HG03354 (cell line): ENCODE data around the gene DDIT3.
A peak's percentile ranks its signal among the peaks of the same experiment; 100 is the strongest.

Experiments used
- ATAC-seq: cut with Tn5 transposase; IDR thresholded peaks from one replicate; pipeline ENCODE4 v1.9.1; 2021; ENCODE audit warnings: mild to moderate bottlenecking; ENCODE audit not compliant: unreplicated experiment, poor library complexity, severe bottlenecking

The DDIT3 gene

DNA sequence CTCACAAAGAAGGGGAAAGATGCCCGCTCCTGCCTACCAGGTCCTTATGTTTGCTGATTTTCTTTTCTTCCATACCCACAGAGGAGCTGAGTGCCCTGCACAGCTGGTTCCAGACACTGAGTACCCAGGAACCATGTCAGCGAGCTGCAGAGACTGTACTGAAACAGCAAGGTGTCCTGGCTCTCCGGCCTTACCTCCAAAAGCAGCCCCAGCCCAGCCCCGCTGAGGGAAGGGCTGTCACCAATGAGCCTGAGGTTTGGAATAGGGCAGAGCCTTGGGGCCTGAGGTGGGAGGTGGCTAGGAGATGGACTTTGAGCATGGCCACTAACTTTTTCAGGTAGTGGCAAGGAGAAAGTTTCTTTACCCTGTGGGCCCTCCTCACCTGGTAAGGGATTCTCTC lies 30.2 kb downstream of the DDIT3 start:
- ATAC-seq = no peak

GRCh38 chr12:57489157-57489641 lies 31.1 kb downstream of the DDIT3 start:
- ATAC-seq = no peak

GRCh38 chr12:57488402-57489156 lies 31.7 kb downstream of the DDIT3 start:
- no peak for ATAC-seq

DNA sequence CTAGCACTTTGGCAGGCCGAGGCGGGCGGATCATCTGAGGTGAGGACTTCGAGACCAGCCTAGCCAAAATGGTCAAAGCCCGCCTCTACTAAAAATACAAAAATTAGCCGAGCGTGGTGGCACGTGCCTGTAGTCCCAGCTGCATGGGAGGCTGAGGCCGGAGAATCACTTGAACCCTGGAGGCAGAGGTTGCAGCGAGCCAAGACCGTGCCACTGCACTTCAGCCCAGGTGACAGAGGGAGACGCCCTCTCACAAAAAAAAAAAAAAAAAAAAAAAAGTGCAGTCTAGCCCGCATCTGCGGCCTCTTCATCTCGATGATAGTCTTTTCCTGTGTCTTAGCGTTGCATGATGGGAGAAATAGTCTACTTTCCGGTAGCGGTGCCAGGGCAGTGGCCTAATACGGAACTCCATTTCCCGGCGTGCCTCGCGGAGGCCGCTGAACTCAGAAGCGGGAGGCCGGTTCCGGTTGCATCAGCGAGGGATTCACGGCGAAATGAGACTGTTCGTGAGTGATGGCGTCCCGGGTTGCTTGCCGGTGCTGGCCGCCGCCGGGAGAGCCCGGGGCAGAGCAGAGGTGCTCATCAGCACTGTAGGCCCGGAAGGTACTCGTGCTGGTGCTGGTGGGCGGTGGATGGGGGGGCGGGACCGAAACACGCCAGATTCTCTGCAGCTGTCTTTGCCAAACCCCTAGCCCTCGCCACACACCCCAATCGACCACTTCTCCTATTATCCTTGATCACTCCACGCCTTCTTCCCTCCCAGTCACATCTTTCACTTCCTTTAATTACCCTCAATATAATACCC lies 32.5 kb downstream of the DDIT3 start, which contains the start of gene MARS1:
Gene MARS1, plus strand, starts transcription at position 472 of the 805 bp plus-strand sequence. Its CDS starts 23 bp downstream, at position 495.
- ATAC-seq = peak; percentile 97

DNA sequence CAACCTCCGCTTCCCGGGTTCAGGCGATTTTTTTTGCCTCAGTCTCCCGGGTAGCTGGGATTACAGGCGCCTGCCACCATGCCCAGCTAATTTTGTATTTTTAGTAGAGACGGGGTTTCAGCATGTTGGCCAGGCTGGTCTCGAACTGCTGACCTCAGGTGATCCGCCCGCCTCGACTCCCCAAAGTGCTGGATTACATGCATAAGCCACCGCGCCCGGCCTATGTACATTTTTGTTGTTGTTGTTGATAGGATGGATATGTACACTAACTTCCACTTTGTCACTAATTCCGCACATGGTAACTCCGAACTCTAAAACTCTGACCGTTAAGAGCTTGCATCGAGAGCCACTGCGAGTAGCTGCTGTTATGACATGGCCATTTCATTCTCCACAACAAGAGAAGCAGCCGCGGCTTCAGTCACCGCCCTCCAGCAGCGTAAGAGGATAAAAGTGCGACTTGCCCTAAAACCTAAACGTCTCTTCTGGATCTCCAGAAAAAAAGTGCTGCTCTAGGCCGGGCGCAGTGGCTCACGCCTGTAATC lies 33.2 kb downstream of the DDIT3 start:
- ATAC-seq = no peak

DNA sequence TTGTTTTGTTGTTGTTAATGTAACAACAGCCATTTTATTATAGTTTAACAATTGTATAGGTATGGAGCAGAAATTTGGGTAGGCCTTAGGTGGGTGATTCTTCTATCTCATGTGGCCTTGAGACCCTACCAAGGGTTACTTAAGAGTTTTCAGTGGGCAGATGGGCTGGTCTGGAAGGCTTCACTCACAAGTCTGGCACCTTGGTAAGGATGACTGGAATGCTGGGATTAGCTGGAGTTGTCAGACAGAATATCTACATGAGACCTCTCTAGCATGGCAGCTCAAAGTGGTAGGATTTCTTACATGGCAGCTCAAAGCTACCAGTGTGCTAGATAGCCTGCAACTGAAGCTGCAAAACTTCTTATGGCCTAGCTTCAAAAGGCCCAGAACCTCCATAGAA lies 34.6 kb downstream of the DDIT3 start:
- no peak for ATAC-seq

DNA sequence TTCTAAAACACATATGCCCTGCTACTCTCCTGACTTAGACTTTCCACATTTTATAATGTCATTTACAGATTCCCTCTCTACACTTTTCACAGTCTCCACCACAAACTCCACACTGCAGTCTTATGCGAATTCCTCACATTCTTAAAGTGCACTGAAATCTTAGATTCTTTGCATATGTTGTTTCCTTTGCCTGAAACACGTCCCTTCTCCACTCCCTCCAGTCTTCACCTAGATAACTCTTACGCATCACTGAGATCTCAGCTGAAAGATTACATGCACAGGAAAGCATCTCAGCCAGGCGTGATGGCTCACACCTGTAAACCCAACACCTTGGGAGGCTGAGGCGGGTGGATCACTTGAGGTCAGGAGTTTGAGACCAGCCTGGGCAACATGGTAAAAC lies 36.8 kb downstream of the DDIT3 start:
- ATAC-seq = no peak

DNA sequence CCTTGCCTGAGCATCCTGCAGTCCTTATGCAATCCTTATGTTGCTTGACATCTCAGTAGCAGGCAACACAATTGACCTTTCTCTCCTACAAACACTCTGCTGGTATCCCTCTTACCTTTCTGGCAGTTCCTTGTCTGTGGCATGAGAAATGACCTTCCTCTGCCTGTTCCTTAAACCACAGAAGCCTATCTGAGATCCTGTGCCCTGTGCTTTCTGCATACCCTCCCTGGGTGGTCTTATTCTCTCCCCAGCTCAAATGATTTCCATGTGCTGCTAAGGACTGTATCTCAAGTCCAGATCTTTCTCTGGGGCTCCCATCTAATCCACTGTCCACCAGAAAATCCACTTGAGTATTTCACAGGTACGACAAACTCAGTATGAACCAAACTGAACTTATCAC lies 38.6 kb downstream of the DDIT3 start:
- ATAC-seq = no peak

- ATAC-seq = peak; percentile 57
These were observed 40.8 kb downstream of the DDIT3 start, which contains the start of gene ARHGAP9 for GRCh38 chr12:57479376-57480115. Gene ARHGAP9 (minus strand): TSS chr12:57479866. CDS start chr12:57479406, 460 bp downstream.

DNA sequence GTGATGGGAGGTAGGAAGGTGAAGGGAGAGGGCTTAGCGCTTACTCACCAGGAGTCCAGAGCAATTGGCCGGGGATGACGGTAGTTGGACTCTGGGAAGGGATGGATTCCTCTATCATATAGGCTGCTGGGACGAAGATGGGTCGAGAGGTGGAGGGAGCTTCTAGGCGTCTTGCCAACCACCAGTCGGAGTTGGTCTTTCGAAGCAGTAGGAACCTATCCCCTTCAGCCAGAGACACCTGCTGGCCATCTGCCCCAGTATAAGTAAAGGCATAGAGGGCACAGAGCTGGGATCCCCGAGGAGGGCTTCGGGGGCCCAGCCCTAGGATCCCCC lies 41.3 kb downstream of the DDIT3 start:
- ATAC-seq = no peak

GRCh38 chr12:57477710-57478681 lies 42.3 kb downstream of the DDIT3 start:
- peak; percentile 38 for ATAC-seq

GRCh38 chr12:57476993-57477709 lies 43.2 kb downstream of the DDIT3 start:
- ATAC-seq = no peak

GRCh38 chr12:57476162-57476992 lies 43.9 kb downstream of the DDIT3 start:
- peak; percentile 42 for ATAC-seq

- peak; percentile 13 for ATAC-seq
These were observed 44.8 kb downstream of the DDIT3 start for GRCh38 chr12:57475271-57476161.

GRCh38 chr12:57474862-57475261 lies 45.5 kb downstream of the DDIT3 start:
- ATAC-seq = no peak

- ATAC-seq = no peak
These were observed 45.9 kb downstream of the DDIT3 start for GRCh38 chr12:57474430-57474829.
